Ovary (tissue), 9 donors: ENCODE results near the gene PDE3B. TPM values are rescaled to one million over a fixed set of nuclear protein-coding genes. Genes with fewer than 3 reads are reported as not detected.

ENCODE experiments used
- DNase-seq, 5 donors: peaks; one replicate each; pipeline ENCODE4 v3.0.0-alpha.2; 2019 to 2020
- H3K27ac ChIP-seq, 2 donors: fragments of 200-600 bp; one replicate each; pipeline versions ENCODE4 v1.5.1 to v1.8.0; 2019 to 2022
- H3K27me3 ChIP-seq: fragments of 200-600 bp; one replicate; pipeline ENCODE4 v1.8.0; 2022
- H3K36me3 ChIP-seq: fragments of 200-600 bp; sonication (generic); one replicate; pipeline ENCODE4 v1.5.1; 2019
- H3K4me1 ChIP-seq: one replicate; pipeline ENCODE4 v1.8.1; 2013; ENCODE audit warnings: mild to moderate bottlenecking, moderate library complexity; ENCODE audit not compliant: insufficient read depth
- H3K4me3 ChIP-seq: fragments of 200-600 bp; sonication (generic); one replicate; pipeline ENCODE4 v1.5.1; 2017
- H3K9me3 ChIP-seq, 2 donors: fragments of 200-600 bp in 1 of 2; sonication (generic) in 1 of 2; one replicate each; pipeline versions ENCODE4 v1.5.1 to v1.8.1; 2013 to 2019; ENCODE audit warnings: mild to moderate bottlenecking in 1 of 2, moderate library complexity in 1 of 2
- CTCF ChIP-seq, 3 donors: fragments of 450-650 bp in 2 of 3; fragments of 200-600 bp in 1 of 3; IDR thresholded peaks; one replicate each; pipeline versions ENCODE4 v1.5.1 to v1.8.0; 2016 to 2022; ENCODE audit warnings: antibody characterized with exemption in 3 of 3, mild to moderate bottlenecking in 1 of 3
- EP300 ChIP-seq: sonication (generic); formaldehyde crosslinking; IDR thresholded peaks from one replicate; pipeline ENCODE4 v1.6.1; 2017; ENCODE audit warnings: antibody characterized with exemption
- POLR2A ChIP-seq: fragments of 450-650 bp; IDR thresholded peaks from one replicate; pipeline ENCODE4 v1.6.1; 2017; ENCODE audit warnings: antibody characterized with exemption, mild to moderate bottlenecking, moderate library complexity
- whole genome bisulfite sequencing, 3 donors: extraction: QIAGEN DNeasy Blood & Tissue Kit in 1 of 3; methylation state at CpG; one replicate each; pipeline versions ENCODE4 v1.1.5 to v1.1.7; 2013 to 2017; 5-methylcytosine and 5-hydroxymethylcytosine counted together
- intact Hi-C, 4 donors: fragments of 100-400 bp; cut with DNase I; formaldehyde crosslinking; loops; one replicate each; pipeline versions ENCODE4 v1.11.0 to v1.15.1; 2022 to 2023
- polyA plus RNA-seq, 2 donors: library from polyadenylated mRNA; stranded (reverse); fragments of 200-250 nt in 1 of 2; fragments of 350-450 nt in 1 of 2; fragmentation: Illumina TruSeq in 1 of 2; extraction: RNeasy Lipid Tissue Mini Kit (QIAGEN cat#74804) in 1 of 2; gene quantifications; one replicate each; pipeline ENCODE4 v1.2.3, GENCODE V29; 2013 to 2014
- total RNA-seq, 7 donors: library from RNA; depleted of rRNA in 2 of 7; stranded (reverse); fragments of >200 nt in 2 of 7; fragmentation: NEBNext Ultra II Directional in 3 of 7; extraction: Animal tissue kit (Norgen Biotek cat#: 25700) in 3 of 7; gene quantifications; one replicate each; pipeline versions ENCODE4 v1.1.0 to v1.2.4, GENCODE V29; 2016 to 2023
- donor health status: DM: no; HTN: no; CAD: no; lungs with moderate emphysema.
- donor health status: DM: no; HTN: no; CAD: no.
- donor health status: Bipolar disorder and iron deficiency.
- donor health status: DM: yes; HTN: yes; CAD: no.
- donor health status: DM: no; HTN: no; CAD: no.
- donor health status: DM: yes; HTN: yes; CAD: no.

The PDE3B gene
- total and polyA plus RNA-seq, 9 donors, result 0.13 to 5.9 (median 1.2) TPM

DNA sequence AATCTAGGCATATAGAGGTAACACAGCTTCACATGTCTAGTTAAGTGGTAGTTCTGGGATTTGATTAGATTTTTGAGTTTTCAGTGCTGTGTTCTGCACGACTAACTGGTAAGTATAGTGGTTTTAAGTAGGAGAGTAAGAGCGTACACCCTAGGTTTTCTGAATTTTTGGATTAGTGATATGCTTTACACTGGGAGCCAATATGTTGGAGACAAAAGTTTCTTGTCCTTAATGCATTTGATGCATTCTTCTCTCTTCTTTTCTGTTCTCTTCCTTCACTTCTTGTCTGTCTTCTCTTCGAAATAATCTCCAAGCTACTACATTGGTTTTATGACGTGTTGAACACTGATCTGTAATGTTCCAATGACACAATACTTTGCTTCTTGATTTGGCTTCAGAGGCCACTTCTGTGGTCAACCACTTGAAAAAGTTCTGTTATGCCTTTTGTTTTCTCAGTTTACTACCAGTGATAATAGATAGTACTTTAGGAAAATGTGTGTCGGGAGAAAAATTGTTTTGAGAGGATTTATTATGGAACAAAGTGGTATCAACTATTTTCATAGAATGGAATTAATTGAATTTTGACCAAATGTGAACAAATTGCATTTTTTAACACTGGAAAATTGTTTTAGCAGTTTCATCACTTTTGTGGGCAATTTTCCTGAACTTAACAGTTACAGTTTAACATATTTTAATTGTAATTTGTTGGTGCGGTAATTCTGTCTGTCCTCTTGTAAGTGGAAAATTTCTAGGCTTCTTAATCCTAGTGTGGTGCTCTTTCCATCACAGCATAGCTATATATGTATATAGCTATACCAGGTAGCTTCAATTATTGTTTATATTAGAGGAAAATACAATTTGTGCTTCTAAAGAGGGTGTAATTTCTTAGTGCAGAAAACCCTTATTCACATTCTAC, 2.6 kb downstream of the PDE3B start:
- intact Hi-C loops, result no loop called here
- Histone ChIP-seq H3K9me3 (no peaks in the 10 kb centered on the region), H3K4me1 (peaks cover 4% of the 10 kb centered on the region), H3K4me3 (peak overlapping the region; percentile 15), H3K27ac (no peak overlapping the region), H3K36me3 (no peaks in the 10 kb centered on the region), H3K27me3 (no peaks in the 10 kb centered on the region)
- DNase-seq, result no peak
- TF ChIP-seq CTCF (IDR thresholded peaks at IDR 0.05) (no peak), POLR2A (no peak), EP300 (no peak)
- 85 to 86% (median 85%) methylated on average over 6 of the region's 6 CpGs for WGBS, 3 donors

- Histone ChIP-seq H3K36me3 (no peaks in the 10 kb centered on the region), H3K9me3 (no peaks in the 10 kb centered on the region), H3K27me3 (no peaks in the 10 kb centered on the region), H3K4me3 (no peak overlapping the region), H3K4me1 (no peaks in the 10 kb centered on the region), H3K27ac (no peak overlapping the region)
- TF ChIP-seq POLR2A, result no peak
- TF ChIP-seq EP300, result no peak
- TF ChIP-seq CTCF (IDR thresholded peaks at IDR 0.05), result no peak
- no peak for DNase-seq
- intact Hi-C loops, result no loop called here
- WGBS, 3 donors, result 88 to 90% (median 89%) methylated on average over 3 of the region's 3 CpGs
Measured at GRCh38 chr11:14650064-14650463, 6.5 kb downstream of the PDE3B start.

DNA sequence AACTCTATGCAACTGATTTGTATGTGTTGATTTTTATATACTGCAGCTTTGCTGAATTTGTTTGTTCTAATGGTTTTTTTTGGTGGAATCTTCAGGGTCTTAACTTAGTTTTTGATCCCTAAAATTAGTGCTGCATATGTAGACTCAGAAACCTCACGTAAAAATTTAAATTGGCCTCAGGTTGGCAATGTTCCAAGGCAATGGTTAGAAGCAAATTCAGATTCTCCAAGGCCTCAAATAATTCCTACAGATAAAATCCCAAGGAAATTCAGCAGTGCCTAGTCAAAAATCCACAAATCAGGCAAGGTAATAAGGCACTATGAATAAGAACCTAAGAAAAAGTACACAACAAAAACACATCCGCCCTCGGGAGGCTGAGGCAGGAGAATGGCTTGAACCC, 9.5 kb downstream of the PDE3B start:
- Histone ChIP-seq H3K27ac (no peak overlapping the region), H3K4me1 (no peaks in the 10 kb centered on the region), H3K4me3 (no peak overlapping the region), H3K27me3 (no peaks in the 10 kb centered on the region), H3K9me3 (no peaks in the 10 kb centered on the region), H3K36me3 (no peaks in the 10 kb centered on the region)
- TF ChIP-seq POLR2A (no peak), EP300 (no peak), CTCF (IDR thresholded peaks at IDR 0.05) (no peak)
- WGBS, 3 donors, result 76 to 77% (median 76%) methylated on average over 3 of the region's 3 CpGs
- intact Hi-C loops, result no loop called here
- DNase-seq, result no peak

DNA sequence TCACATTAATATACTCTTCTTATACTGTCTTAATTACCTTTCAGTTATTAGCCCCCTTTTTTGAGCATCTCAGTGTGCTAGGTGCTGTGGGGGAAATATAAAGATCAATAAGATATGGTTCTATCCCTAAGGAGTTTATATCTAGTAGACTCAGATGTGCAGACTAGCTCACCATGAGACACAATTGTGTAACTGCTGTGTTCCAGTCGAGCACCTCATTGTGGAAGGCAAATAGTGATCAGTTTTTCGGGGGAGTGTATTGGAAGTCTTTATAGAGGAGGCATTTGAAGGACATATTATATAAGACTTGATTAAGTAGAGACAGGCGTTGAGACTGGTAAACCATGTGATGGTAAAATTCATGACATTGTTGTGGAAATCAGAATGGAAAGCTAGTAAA, 11.8 kb downstream of the PDE3B start:
- Histone ChIP-seq H3K9me3 (no peaks in the 10 kb centered on the region), H3K4me1 (no peaks in the 10 kb centered on the region), H3K36me3 (no peaks in the 10 kb centered on the region), H3K27ac (no peak overlapping the region), H3K27me3 (no peaks in the 10 kb centered on the region), H3K4me3 (no peak overlapping the region)
- whole genome bisulfite sequencing, 3 donors, result 77 to 79% (median 78%) methylated on average over 3 of the region's 3 CpGs
- no peak for TF ChIP-seq POLR2A
- no peak for TF ChIP-seq CTCF (IDR thresholded peaks at IDR 0.05)
- no peak for TF ChIP-seq EP300
- intact Hi-C loops, result no loop called here
- no peak for DNase-seq
